Measurements from ENCODE around the gene ZNF679.
A peak's percentile ranks its signal among the peaks of the same experiment; 100 is the strongest.
"Not testable (repeated sequence)": the region's sequence is repeated elsewhere in the genome, so short reads cannot be mapped to it uniquely, and the experiment has no call there.

Gene ZNF679

DNA sequence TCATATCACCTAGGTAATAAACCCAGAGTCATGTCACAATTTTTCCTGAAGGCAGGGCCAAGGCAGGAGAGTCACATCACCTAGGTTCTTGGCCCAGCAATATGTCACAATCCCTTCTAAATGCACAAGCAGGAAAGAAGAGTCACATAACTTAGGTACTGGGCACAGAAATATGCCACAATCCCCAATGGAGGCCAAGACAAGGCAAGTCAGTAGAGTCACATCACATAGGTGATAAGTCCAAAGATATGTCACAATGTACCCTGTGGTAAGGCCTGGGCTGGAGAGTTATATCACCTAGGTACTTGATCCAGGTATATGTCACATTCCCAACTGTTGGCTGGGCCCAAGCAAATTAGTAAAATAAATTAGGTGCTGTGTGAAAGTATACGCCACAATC lies at the start of gene ZNF679:
Gene ZNF679 (plus strand): TSS at position 301 of the 400 bp plus-strand sequence. CDS start 20,644 bp downstream, outside the sequence.
- not testable (repeated sequence) for DNase-seq

DNA sequence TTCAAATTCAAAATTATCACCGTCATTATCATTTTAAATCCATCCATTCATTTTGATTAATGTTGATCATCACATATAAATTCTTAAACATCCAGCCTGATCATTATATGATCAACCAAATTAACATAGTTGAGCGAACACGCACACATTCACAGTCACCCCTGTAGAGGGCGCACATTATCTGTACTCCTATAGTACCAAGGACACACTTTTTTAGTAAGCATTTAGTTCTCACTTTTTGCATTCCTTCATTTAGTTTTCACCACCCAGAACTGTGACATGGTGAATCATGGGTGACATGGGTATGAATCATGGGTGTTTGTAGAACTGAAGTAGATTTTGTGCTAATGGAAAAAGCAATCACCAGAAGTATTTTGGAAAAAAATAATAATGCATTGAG lies 47.3 kb upstream of the ZNF679 start:
- DNase-seq: no peak

DNA sequence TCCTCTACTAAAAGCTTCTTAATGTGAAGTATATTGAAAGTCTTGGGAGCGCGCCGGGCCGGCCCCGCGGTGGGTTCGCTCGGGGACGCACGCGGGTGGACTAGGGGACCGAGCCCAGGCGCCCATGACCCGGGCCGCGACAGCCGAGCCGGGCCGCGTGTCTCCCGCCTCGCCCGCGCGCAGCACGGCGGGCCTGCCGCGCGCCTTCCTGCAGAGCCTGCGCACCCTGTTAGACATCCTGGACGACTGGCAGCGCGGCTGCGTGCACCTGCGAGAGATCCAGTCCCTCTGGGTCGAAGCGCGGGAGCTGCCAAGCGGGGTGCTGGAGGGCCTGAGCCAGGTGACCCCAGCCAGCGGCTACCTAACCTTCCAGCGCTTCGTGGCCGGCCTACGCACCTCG lies 46.7 kb upstream of the ZNF679 start:
- DNase-seq: no peak

DNA sequence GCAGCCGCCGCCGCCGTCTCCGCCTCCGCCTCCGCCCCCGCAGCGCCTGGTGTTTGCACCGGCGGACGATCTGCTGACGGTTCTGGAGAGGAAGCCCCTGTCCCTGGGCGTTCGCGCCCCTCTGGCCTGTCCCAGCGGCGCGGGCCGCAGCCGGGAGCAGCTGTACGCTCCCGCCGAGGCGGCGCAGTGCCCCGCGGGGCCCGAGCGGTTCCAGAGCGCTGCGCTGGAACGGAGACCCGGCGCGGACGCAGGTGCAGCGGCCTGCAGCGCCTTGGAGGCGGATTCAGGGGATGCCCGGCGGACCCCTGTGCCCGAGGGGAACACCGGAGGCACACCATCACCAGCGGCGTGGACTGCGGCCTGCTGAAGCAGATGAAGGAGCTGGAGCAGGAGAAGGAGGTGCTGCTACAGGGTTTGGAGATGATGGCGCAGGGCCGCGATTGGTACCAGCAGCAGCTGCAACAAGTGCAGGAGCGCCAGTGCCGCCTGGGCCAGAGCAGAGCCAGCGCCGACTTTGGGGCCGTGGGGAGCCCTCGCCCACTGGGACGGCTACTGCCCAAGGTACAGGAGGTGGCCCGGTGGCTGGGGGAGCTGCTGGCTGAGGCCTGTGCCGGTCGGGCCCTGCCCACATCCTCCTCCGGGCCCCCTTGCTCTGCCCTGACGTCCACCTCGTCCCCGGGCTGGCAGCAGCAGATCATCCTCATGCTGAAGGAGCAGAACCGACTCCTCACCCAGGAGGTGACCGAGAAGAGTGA lies 46.1 kb upstream of the ZNF679 start:
- no peak for DNase-seq

DNA sequence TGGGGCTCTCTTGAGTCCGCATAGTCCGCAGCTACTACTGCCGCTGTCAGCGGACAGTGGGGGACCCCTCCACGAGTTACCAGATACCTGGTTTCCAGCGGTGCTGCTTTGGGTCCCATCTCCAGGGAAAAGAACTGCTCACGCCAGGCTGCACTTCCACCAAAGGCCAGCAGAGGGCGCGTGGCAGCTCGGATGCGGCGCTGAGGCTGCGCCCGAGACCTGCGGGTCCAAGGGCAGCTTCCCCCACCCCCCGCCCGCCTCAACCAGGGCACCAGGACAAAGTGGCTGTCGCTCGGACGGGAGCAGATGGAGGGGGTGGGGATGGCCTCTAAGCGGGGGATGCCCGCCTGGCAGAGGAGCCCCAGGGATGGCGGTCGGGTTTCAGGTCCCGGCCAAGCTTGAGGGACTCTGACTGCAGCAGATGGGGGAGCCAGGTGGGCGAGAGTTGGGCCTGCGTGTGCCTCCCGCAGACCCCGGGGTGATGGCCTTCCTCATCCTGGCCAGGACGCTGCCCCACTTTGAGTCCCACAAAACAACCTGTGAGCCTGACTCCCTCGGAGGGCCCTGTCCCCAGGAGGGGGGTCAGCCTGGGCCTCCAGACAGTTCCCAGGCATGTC lies 45.0 kb upstream of the ZNF679 start:
- DNase-seq: no peak

DNA sequence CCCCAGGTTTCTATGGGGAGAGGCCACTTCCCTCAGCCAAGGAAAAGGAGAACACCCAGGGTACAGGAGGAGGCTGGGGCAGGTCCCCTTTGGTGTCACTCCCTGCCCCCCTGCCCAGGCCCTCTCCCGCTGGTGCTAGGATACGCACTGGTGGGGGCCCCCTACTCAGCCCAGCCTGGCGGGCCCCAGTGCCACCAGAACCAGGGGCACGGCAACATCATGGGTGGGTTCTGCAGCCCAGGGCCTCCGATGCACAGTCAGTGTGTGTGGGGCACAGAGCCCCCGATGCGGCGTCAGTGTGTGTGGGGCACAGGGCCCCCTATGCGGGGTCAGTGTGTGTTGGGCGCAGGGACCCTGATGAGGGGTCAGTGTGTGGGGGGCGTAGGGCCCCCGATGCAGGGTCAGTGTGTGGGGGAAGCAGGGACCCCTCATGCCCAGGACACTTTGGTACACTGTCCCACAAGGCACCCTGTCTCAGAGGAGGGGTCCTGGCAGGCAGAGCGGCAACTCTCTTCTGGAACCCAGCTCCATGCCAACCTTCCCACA lies 44.4 kb upstream of the ZNF679 start:
- DNase-seq: no peak

DNA sequence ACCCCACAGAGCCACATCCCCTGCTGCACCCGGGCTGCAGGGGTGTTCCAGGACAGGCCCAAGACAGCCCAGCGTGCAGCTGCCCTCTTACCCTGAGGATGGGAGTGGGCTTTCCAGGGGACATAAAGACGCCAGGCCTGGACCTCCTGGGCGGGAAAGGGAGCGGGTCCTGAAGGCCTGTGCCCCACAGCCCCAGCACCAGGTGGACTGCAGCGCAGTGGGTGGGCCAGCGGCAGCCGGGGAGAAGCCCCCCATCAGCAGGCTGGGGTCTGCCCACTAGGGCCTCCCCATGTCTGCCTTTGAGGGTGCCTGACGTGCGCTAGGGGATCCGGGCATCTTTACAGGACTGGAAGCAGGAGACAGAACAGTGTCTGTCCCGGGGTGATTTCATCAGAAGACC lies 43.9 kb upstream of the ZNF679 start:
- DNase-seq: no peak

DNA sequence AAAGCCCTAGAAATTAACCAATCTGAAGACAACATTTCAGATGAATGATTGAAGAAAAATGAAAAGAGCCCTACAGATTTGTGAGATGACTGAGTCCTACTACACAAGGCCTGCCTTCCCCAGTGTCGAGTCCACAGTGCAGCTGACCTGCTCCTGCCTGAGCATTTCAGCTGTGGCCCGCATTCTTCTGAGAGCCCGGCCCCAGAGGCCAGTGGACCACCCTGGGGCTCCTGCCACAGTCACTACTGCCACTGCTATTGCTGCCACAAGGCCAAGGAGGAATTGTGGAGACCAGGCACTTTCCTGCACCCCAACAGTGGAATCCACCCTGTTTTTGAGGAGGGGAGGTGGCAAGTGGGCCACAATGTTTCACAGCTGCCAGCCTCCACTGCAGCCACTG lies 40.9 kb upstream of the ZNF679 start:
- no peak for DNase-seq

DNA sequence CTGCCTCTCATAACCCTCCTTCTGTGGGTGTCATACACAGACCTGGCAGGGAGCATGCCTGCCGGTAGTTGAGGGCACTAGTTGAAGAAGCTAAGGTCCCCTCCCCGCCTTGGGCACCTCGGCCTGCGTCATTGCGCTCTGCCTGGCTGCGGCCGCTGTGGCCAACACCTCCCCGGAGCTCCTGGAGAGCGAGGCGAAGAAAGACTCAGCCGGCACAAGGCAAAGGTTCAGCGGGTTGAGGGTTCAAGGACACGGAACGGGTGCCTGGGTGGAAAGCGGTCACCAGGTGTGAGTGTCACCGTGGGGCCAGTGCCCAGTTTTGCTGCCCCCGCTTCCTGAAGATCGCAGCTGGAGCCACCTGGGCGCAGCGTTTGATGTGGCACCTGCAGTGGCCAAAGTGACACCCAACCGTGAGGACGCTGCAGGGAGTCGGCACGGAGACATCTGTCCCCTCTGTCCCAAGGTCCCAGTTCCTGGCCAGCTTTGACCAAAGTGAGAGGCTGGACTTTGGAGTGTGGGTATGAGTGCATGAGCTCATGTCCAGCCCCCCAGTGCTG lies 36.0 kb upstream of the ZNF679 start:
- no peak for DNase-seq

DNA sequence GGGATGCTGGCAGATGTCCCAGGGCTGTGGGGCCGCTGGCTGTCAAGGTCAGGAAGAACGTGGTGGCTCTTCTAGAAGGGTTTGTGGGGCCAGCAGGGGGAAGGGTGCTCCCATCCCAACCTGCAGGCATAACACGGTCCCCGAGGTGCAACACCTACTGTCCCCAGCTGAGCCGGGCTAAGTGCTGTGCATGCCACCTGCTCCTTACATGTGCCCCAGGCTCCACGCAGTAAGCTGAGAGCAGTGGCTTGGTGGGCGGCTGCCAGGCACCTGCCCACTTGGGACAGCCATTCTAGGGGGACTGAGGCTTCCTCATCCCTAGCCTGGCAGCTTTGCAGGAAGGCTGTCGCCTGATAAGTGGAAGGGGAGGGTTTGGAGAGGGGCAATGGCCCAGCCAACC lies 35.5 kb upstream of the ZNF679 start:
- no peak for DNase-seq

DNA sequence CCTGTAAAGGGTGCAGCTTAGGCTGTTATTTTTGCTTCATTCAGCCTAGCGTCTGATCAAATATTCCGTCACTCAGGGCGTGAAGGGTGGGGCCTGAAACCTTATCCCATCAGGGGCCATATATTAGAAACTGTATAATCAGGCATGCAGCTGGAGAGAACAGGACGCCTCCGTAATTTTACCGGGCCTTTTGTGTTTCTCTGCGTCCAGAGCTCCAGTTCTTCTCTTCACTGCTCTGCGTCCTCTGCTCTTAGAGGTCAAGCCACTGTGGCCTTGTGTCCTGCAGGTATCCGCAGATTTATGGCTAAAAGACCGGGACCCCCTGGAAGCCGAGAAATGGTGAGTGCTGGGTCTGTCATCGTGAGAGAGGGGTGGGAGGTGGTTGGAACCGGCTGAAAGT lies 21.4 kb upstream of the ZNF679 start, which contains the start of gene ZNF735:
Gene ZNF735 (plus strand): TSS at position 301 of the 400 bp plus-strand sequence. CDS start 0 bp downstream, at position 301.
- no peak for DNase-seq

DNA sequence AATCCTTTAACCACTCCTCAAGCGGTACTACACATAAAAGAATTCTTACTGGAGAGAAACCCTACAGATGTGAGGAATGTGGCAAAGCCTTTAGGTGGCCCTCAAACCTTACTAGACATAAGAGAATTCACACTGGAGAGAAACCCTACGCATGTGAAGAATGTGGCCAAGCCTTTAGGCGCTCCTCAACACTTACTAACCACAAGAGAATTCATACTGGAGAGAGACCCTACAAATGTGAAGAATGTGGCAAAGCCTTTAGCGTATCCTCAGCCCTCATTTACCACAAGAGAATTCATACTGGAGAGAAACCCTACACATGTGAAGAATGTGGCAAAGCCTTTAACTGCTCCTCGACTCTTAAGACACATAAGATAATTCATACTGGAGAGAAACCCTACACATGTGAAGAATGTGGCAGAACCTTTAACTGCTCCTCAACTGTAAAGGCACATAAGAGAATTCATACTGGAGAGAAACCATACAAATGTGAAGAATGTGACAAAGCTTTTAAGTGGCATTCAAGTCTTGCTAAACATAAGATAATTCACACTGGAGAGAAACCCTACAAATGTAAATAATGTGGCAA lies 8.5 kb upstream of the ZNF679 start:
- not testable (repeated sequence) for DNase-seq

DNA sequence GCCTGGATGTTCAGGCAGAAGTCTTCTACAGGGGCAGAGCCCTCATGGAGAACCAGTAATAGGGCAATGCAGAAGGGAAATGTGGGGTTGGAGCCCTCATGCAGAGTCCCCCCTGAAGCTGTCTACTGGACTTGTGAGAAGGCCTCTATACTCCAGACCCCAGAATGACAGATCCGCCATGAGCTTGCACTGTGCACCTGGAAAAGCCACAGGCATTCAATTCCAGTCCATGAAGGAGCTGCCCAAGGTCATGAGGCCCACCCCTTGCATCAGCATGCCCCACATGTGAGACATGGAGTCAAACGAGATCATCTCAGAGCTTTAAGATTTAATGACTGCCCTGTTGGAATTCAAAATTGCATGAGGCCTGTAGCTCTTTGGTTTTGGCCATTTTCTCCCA lies 4.9 kb upstream of the ZNF679 start:
- DNase-seq: no peak

DNA sequence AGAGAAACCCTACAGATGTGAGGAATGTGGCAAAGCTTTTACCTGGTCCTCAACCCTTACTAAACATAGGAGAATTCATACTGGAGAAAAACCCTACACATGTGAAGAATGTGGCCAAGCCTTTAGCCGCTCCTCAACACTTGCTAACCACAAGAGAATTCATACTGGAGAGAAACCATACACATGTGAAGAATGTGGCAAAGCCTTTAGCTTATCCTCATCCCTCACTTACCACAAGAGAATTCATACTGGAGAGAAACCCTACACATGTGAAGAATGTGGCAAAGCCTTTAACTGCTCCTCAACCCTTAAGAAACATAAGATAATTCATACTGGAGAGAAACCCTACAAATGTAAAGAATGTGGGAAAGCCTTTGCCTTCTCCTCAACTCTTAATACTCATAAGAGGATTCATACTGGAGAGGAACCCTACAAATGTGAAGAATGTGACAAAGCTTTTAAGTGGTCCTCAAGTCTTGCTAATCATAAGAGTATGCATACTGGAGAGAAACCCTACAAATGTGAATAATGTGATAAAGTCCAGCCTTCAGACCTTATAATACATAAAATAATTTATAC lies 38.2 kb downstream of the ZNF679 start:
- DNase-seq: no peak

DNA sequence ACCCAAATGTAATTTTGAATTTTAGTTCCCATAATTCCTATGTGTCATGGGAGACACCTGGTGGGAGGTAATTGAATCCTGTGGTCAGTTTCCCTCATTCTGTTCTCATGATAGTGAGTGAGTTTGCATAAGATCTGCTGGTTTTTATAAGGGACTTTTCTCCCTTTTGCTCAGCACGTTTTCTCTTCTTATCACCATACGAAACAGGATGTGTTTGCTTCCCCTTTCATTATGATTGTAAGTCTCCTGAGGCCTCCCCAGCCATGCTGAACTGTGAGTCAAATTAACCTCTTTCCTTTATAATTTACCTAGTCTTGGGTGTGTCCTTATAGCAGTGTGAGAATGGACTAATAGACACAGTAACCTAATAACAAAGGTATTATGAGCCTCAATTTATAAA lies 49.4 kb downstream of the ZNF679 start:
- DNase-seq: no peak

DNA sequence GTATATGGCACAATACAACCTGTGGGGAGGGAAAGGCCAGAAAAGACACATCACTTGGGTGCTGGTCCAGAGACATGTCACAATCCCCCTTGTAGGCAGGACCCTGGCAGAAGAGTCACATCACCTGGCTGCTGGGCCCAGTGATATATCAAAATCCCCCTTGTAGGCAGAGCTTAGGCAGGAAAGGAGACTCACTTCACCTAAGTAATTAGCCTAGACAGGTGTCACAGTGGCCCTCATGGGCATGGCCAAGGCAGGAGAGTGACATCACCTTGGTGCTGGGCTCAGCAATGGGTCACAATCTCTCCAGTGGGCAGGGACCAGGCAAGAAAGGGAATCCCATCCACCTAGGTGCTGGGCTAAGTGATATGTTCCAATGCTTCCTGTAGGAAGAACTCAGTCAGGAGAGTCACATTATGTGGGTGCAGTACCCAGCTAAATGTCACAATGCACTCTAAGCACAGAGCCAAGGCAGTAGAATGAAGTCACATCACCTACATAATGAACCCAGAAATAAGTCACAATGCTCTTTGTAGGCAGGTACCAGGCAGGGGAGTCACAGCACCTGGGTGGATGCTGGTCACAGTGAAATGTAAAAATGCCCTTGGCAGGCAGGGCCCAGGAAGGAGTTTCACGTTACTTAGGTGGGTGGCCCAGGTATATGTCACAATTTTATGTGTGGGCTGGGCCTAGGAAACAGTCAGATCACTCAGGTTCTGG lies 66.6 kb downstream of the ZNF679 start:
- no peak for DNase-seq

DNA sequence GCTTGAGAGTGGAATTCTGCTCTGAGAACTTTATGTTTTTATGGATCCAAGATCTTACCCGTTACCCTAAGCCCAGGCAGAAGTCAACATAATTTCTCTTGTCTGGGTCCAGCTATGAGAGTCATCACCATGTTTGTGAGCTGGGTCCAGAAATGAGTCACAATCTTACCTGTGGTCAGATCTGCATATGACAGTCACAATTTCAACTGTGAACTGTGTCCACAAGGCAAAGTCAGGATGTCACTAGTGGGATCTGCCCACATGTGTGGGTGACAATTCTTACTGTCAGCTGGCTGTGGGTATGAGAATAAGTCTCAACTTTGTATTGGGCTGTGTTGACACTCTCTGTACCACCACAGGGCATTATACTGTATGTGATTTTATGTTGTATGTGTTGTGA lies 69.1 kb downstream of the ZNF679 start:
- not testable (repeated sequence) for DNase-seq

DNA sequence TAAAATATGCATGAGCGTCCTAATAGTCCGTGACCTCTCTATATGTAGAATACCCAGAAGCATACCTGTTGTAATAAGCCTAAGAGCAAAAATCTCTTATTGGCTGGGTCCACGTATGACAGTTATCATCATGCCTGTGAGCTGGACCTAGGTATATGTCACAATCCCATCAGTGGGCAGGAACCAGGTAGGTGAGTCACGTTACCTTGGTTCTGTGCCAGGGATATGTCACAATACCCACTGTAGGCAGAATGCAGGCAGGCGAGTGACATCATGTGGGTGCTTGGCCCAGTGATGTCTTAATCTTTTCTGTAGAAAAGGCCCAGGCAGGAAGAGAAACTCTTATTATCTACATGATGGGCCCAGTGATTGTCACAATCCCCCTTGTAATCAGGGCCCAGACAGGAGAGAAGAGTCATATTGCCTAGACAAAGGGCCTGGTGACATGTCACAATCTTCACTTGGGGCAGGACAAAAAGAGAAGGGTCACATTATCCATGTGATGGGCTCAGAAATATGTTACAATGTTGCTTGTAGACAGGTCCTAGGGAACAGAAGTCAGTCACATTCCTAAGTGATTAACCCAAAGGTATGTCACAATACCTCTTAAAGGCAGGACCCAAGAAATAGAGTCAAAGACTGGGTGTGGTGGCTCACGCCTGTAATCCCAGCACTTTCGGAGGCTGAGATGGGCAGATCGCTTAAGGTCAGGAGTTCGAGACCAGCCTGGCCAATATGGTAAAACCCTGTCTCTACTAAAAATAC lies 72.5 kb downstream of the ZNF679 start:
- DNase-seq: no peak

DNA sequence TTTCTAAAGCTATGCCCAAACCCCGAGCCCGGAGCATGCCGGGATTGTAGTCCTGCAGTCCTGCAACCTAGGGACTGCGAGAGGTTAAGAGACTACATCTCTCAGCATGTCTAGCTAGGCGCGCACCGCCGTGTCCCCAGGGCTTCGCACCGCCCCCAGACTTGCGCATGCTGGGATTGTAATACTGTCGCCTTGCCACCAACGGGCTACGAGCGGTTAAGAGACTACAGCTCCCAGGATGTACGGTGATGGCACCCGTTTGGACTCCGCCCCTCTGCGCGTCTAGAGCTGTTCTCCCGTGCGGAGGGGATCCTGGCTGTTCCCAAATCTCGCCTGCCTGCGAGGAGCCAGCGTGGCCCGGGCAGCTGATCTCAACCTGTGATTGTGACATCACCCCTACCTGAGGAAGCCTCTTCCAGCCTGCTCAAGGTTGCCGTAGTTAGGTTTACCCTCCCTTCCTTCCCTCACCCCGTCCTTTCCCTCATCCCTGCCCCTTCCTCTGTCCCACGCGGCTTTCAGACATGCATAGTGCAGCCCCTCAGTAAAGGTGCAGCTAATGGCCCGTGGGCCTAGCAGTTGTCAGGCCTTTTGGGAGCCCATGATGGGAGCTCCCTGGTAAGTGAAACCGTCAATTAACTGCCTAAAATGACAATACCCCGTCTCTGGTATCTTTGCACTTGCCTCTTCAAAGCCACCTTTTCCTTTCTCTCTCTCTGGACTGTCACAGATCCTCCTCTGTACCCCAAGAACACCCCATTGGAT lies 79.2 kb downstream of the ZNF679 start:
- peak; percentile 94 for DNase-seq

DNA sequence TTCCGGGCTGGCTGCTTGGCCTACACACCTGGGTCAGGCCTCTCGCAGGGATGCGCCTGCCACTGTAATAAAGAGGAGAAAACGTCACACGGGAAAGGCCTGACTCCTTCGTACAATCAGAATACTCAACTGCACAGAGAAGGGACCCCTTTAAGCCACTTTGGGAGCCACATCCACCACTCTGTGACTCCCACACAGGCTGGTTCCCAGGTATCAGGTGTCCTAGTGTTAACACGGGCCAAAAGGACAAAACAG lies 79.7 kb downstream of the ZNF679 start:
- DNase-seq: no peak

DNA sequence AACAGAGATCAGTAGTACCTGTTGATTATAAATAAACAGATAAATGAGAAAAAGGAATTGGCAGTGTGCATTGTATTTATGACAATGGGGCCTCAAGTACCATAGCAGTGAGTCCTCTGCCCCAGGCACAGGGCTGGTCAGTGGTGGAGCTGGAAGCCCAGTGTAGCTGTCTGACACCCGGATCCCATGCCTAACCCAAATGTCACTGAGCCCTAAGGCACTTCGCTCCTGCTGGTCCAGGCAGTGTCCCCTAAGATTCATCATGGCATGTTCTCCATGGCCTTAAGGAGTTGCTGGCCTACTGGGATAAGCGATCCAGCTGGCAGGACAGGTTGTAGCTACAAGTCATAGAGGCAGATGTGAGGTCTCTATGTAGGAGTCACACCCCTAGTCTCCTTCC lies 82.2 kb downstream of the ZNF679 start:
- DNase-seq: no peak
